Mesothelial cell of epicardium (in vitro differentiated cells): ENCODE measurements around the gene ARRDC4. TPM values are rescaled to one million over a fixed set of nuclear protein-coding genes. Genes with fewer than 3 reads are reported as not detected.
A peak's percentile ranks its signal among the peaks of the same experiment; 100 is the strongest.

Source experiments
- DNase-seq, 2 experiments: peaks; one replicate each; pipeline ENCODE4 v3.0.0; 2021; ENCODE audit warnings: low spot score in 2 of 2; ENCODE audit not compliant: unreplicated experiment in 2 of 2
- H3K27ac Mint-ChIP-seq: 2 replicates; pipeline ENCODE4 v1.8.0; 2021; ENCODE audit warnings: mixed read lengths
- H3K27me3 Mint-ChIP-seq: 2 replicates; pipeline ENCODE4 v1.8.0; 2021; ENCODE audit warnings: low read depth, mixed read lengths
- H3K36me3 Mint-ChIP-seq: 2 replicates; pipeline ENCODE4 v1.8.0; 2021; ENCODE audit warnings: mixed read lengths
- H3K4me1 Mint-ChIP-seq: 2 replicates; pipeline ENCODE4 v1.8.0; 2021; ENCODE audit warnings: mixed read lengths
- H3K4me3 Mint-ChIP-seq: 2 replicates; pipeline ENCODE4 v1.8.0; 2021; ENCODE audit warnings: mild to moderate bottlenecking, moderate library complexity, mixed read lengths
- H3K9me3 Mint-ChIP-seq: 2 replicates; pipeline ENCODE4 v1.8.0; 2021; ENCODE audit warnings: mixed read lengths
- CTCF ChIP-seq: fragments of 200-600 bp; sonication (generic); IDR thresholded peaks from one replicate; pipeline ENCODE4 v1.5.0; 2021; ENCODE audit warnings: antibody characterized with exemption; ENCODE audit not compliant: unreplicated experiment
- total RNA-seq: library from RNA; stranded (reverse); gene quantifications from 3 replicates; pipeline ENCODE4 v1.2.1, GENCODE V29; 2021

Gene ARRDC4
- 16.2 to 17.4 TPM (median 16.4 TPM) in 3 replicates for total RNA-seq

- peak within 1 kb of the TSS; percentile 96 for H3K27ac Mint-ChIP-seq
- no peaks in the 10 kb centered on the region for H3K36me3 Mint-ChIP-seq
- peaks cover 13% of the 10 kb centered on the region for H3K27me3 Mint-ChIP-seq
- H3K4me3 Mint-ChIP-seq = peak within 1 kb of the TSS; percentile 82
- H3K9me3 Mint-ChIP-seq = no peaks in the 10 kb centered on the region
- H3K4me1 Mint-ChIP-seq = peaks cover 29% of the 10 kb centered on the region
- peak; percentile 98 for DNase-seq
- TF ChIP-seq CTCF = no peak
Observed at GRCh38 chr15:97960364-97961066, at the start of gene ARRDC4. Gene ARRDC4 (plus strand): TSS chr15:97960703. CDS start chr15:97960862, 159 bp downstream.

GRCh38 chr15:97914711-97915110 is 45.8 kb upstream of the ARRDC4 start:
- H3K36me3 Mint-ChIP-seq = no peaks in the 10 kb centered on the region
- no peak overlapping the region for H3K27ac Mint-ChIP-seq
- no peaks in the 10 kb centered on the region for H3K9me3 Mint-ChIP-seq
- TF ChIP-seq CTCF = no peak
- DNase-seq = no peak
- H3K4me1 Mint-ChIP-seq = no peaks in the 10 kb centered on the region
- peaks cover 72% of the 10 kb centered on the region for H3K27me3 Mint-ChIP-seq
- H3K4me3 Mint-ChIP-seq = no peak overlapping the region

- H3K27ac Mint-ChIP-seq = no peak overlapping the region
- H3K9me3 Mint-ChIP-seq = no peaks in the 10 kb centered on the region
- peaks cover 77% of the 10 kb centered on the region for H3K27me3 Mint-ChIP-seq
- H3K36me3 Mint-ChIP-seq = no peaks in the 10 kb centered on the region
- no peak for DNase-seq
- TF ChIP-seq CTCF = no peak
- H3K4me1 Mint-ChIP-seq = no peaks in the 10 kb centered on the region
- H3K4me3 Mint-ChIP-seq = no peak overlapping the region
Observed at GRCh38 chr15:97915261-97915660, 45.2 kb upstream of the ARRDC4 start.

GRCh38 chr15:97921296-97921865 is 39.1 kb upstream of the ARRDC4 start:
- no peak for TF ChIP-seq CTCF

GRCh38 chr15:97929456-97930229 is 30.9 kb upstream of the ARRDC4 start:
- no peak overlapping the region for H3K4me3 Mint-ChIP-seq
- H3K4me1 Mint-ChIP-seq = no peaks in the 10 kb centered on the region
- H3K9me3 Mint-ChIP-seq = peaks cover 44% of the 10 kb centered on the region
- H3K27me3 Mint-ChIP-seq = no peaks in the 10 kb centered on the region
- H3K36me3 Mint-ChIP-seq = no peaks in the 10 kb centered on the region
- TF ChIP-seq CTCF = no peak
- H3K27ac Mint-ChIP-seq = no peak overlapping the region
- DNase-seq = no peak

More at GRCh38 chr15:97921296-97921865, 39.1 kb upstream of the ARRDC4 start:
- H3K4me3 Mint-ChIP-seq = no peak overlapping the region
- no peak overlapping the region for H3K27ac Mint-ChIP-seq
- peaks cover 2% of the 10 kb centered on the region for H3K4me1 Mint-ChIP-seq
- DNase-seq = no peak
- peaks cover 25% of the 10 kb centered on the region for H3K9me3 Mint-ChIP-seq
- no peaks in the 10 kb centered on the region for H3K36me3 Mint-ChIP-seq
- peaks cover 42% of the 10 kb centered on the region for H3K27me3 Mint-ChIP-seq
